ENCODE data around the gene ELMO1. TPM values are rescaled to one million over a fixed set of nuclear protein-coding genes. Genes with fewer than 3 reads are reported as not detected.

Gene ELMO1, protein sequence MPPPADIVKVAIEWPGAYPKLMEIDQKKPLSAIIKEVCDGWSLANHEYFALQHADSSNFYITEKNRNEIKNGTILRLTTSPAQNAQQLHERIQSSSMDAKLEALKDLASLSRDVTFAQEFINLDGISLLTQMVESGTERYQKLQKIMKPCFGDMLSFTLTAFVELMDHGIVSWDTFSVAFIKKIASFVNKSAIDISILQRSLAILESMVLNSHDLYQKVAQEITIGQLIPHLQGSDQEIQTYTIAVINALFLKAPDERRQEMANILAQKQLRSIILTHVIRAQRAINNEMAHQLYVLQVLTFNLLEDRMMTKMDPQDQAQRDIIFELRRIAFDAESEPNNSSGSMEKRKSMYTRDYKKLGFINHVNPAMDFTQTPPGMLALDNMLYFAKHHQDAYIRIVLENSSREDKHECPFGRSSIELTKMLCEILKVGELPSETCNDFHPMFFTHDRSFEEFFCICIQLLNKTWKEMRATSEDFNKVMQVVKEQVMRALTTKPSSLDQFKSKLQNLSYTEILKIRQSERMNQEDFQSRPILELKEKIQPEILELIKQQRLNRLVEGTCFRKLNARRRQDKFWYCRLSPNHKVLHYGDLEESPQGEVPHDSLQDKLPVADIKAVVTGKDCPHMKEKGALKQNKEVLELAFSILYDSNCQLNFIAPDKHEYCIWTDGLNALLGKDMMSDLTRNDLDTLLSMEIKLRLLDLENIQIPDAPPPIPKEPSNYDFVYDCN
- total RNA-seq (2014; rRNA removed; shearing (Covaris generic)) = 8.0 and 8.7 TPM in 2 replicates

- Histone ChIP-seq H3K27me3 (ENCODE audit: control insufficient read depth, insufficient read depth, low read length) (peaks cover 3% of the 10 kb centered on the region; the same call in 1 of the 2 replicates), H3K4me3 (ENCODE audit: insufficient read depth, low read depth, low read length) (peak within 1 kb of the TSS; percentile 89)
- peak; percentile 87 for DNase-seq
Observed at GRCh38 chr7:37448636-37449361, at the start of gene ELMO1. TSS of gene ELMO1 (minus strand) at chr7:37448864. CDS start at chr7:37342690, 106,174 bp downstream.

GRCh38 chr7:37497576-37497975 is 48.9 kb upstream of the ELMO1 start:
- no peak for DNase-seq
- H3K36me3 ChIP-seq (replicated peaks; ENCODE audit: control insufficient read depth, insufficient read depth, low read length) = no peaks in the 10 kb centered on the region; the same call in 1 of the 2 replicates
- no peaks in the 10 kb centered on the region for H3K27me3 ChIP-seq (ENCODE audit: control insufficient read depth, insufficient read depth, low read length)
- H3K4me3 ChIP-seq (ENCODE audit: insufficient read depth, low read depth, low read length) = no peak overlapping the region

More at GRCh38 chr7:37448636-37449361, at the start of gene ELMO1:
- H3K36me3 ChIP-seq (replicated peaks; ENCODE audit: control insufficient read depth, insufficient read depth, low read length) = no peaks in the 10 kb centered on the region; the same call in 1 of the 2 replicates

DNA sequence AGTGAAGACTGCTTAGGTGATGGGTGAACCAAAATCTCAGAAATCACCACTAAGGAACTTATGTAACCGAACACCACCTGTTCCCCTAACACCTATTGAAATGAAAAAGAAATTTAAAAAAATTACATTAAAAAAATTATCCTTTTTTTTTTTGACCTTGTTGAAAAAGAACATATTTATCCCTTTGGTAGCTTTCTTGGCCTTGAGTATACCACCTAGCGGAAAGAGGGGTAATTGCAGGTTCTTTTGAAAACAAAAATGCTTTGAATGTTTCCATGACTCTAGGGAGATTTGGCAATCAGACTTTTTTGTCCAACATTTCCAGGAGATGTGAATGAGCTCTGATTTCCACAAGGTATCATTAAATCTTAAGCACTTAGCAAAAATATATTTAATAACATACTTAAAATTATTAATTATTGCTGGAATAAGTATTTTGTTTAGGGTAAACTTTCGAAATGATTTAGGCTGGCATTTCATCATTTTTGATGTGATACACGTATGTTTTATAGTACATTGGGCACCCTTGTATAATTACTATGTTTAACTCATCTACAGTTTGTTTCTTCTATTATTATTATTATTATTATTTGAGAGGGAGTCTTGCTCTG is 47.0 kb upstream of the ELMO1 start:
- Histone ChIP-seq H3K4me3 (ENCODE audit: insufficient read depth, low read depth, low read length) (peak overlapping the region; percentile 24; the same call in 1 of the 2 replicates), H3K36me3 (replicated peaks; ENCODE audit: control insufficient read depth, insufficient read depth, low read length) (no peaks in the 10 kb centered on the region; the same call in 1 of the 2 replicates), H3K27me3 (ENCODE audit: control insufficient read depth, insufficient read depth, low read length) (no peaks in the 10 kb centered on the region)
- peak; percentile 25 for DNase-seq

GRCh38 chr7:37494926-37495325 is 46.3 kb upstream of the ELMO1 start:
- peak; percentile 12 for DNase-seq
- Histone ChIP-seq H3K4me3 (ENCODE audit: insufficient read depth, low read depth, low read length) (peak overlapping the region; percentile 28; the same call in 1 of the 2 replicates), H3K36me3 (replicated peaks; ENCODE audit: control insufficient read depth, insufficient read depth, low read length) (no peaks in the 10 kb centered on the region; the same call in 1 of the 2 replicates), H3K27me3 (ENCODE audit: control insufficient read depth, insufficient read depth, low read length) (no peaks in the 10 kb centered on the region)

DNA sequence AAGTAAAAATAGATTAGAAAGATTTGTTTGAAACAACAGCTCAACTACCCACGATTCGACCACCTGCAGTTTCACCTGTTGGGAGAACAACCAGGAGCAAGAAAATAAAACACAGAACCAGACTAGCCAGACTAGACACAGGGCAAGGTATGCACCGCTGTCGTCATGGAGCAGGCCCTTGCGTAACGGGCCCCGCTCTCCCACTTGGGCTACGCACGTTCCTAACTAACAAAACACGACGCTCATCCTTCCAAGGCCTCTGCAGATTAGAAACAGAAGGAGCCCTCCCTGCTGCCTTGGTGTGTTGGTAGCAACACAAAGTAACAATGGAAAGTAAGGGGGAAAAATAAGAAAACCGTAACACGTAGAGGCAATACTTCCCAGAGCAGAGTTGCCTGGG is 45.1 kb upstream of the ELMO1 start:
- no peaks in the 10 kb centered on the region; the same call in 1 of the 2 replicates for H3K36me3 ChIP-seq (replicated peaks; ENCODE audit: control insufficient read depth, insufficient read depth, low read length)
- peak overlapping the region; percentile 28; the same call in 1 of the 2 replicates for H3K4me3 ChIP-seq (ENCODE audit: insufficient read depth, low read depth, low read length)
- no peak for DNase-seq
- H3K27me3 ChIP-seq (ENCODE audit: control insufficient read depth, insufficient read depth, low read length) = no peaks in the 10 kb centered on the region

DNA sequence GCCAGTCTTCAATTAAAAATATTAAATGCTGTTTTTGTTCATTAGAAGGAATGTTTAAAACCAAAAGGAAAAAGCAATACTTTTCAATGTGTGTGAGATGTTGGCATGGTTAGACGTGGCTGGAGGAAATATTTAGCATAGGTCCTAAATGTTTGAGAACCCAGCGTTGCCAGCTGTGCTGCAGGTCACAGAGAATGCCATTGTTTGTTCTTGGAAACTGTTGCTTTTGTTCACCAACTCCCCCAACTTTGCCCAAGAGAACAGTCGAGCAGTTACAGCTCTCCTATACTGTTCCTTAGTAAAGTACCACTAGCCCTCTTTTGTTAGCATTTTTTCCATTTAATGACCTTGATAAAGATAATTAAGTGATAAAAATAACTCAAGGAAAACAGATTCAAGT is 44.5 kb upstream of the ELMO1 start:
- DNase-seq = no peak
- Histone ChIP-seq H3K27me3 (ENCODE audit: control insufficient read depth, insufficient read depth, low read length) (no peaks in the 10 kb centered on the region), H3K4me3 (ENCODE audit: insufficient read depth, low read depth, low read length) (peak overlapping the region; percentile 28; the same call in 1 of the 2 replicates), H3K36me3 (replicated peaks; ENCODE audit: control insufficient read depth, insufficient read depth, low read length) (no peaks in the 10 kb centered on the region; the same call in 1 of the 2 replicates)

- peak; percentile 83 for DNase-seq
- H3K36me3 ChIP-seq (replicated peaks; ENCODE audit: control insufficient read depth, insufficient read depth, low read length) = no peaks in the 10 kb centered on the region
- peak overlapping the region; percentile 51; the same call in 1 of the 2 replicates for H3K4me3 ChIP-seq (ENCODE audit: insufficient read depth, low read depth, low read length)
- H3K27me3 ChIP-seq (ENCODE audit: control insufficient read depth, insufficient read depth, low read length) = no peaks in the 10 kb centered on the region
Observed at GRCh38 chr7:37491919-37492694, 43.4 kb upstream of the ELMO1 start.

DNA sequence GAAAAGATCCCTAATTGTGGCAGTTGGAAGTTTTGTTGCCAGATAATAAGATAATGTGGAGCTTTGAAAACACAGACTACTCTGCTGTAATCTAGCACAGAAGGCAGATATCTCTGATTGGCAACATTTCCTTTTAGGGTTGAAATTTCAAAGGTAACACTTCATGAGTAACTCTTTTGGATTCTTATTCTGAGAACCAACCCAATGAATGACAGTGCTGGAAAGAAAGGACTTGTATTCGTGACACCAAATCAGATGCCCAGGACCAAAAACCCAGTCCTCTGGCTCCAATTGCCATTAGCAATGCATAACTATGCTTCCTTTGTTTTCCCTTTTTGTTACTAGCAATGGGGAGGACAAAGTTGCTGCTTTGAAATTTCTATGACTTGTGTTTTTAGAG is 41.0 kb upstream of the ELMO1 start:
- H3K36me3 ChIP-seq (replicated peaks; ENCODE audit: control insufficient read depth, insufficient read depth, low read length) = no peaks in the 10 kb centered on the region
- DNase-seq = peak; percentile 15
- H3K27me3 ChIP-seq (ENCODE audit: control insufficient read depth, insufficient read depth, low read length) = no peaks in the 10 kb centered on the region
- H3K4me3 ChIP-seq (ENCODE audit: insufficient read depth, low read depth, low read length) = no peak overlapping the region

DNA sequence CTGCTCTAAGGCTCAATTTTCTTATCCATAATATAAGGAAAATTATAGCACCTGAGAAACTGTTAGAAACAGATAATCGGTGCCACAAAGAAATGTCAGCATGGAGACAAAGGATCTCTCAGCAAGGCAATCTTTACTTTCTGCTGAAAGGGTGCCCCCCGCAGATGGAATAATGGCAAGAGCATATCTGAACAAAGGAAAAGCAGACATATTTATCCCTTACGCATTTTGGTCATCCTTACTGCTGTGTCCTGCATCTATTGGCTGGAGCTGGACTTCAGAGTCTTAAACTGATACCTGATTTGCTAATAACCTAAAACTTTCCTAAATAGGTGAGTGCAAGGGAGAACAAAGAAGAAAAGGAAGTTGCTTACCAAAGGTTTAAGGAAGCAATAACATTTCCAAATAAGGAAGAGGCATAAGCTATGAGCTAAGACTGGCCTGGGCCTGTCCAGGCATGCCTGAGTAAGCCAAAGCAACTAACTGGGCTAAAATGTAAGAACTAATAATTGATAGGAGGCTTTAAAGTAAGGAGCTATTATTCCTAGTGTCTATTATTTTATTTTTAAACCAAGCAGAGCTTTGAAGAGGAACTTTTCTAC is 39.6 kb upstream of the ELMO1 start:
- Histone ChIP-seq H3K27me3 (ENCODE audit: control insufficient read depth, insufficient read depth, low read length) (no peaks in the 10 kb centered on the region), H3K36me3 (replicated peaks; ENCODE audit: control insufficient read depth, insufficient read depth, low read length) (no peaks in the 10 kb centered on the region), H3K4me3 (ENCODE audit: insufficient read depth, low read depth, low read length) (no peak overlapping the region)
- no peak for DNase-seq

DNA sequence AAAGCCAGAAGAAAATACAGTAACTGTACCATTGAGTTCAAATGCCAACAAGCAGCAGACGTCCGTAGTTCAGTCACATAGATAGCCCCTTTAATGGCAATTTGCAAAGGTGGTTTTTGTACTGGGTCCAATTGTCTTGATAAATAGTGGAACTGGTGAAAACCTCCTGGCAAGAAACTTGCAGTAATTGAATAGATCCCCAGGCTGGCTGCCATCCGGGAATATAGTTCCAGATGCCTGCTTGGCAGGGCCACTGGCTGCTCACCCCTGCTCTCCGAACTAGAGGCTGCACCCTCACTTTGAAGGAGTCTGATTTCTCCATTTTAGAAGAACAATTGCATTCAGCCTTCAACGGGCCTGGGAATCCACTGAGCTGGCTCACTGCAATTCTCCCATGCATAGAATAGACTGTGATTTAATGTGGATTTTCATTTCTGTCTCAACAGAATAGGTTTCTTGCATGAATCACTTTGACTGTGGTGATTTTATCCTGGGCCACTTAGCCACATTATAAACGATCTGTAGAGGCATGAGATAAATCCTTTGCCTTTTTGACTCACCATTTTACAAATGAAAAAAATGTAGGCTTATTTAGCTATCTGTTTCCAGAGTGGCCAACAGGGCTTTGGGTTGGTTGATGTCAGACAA is 35.9 kb upstream of the ELMO1 start:
- no peaks in the 10 kb centered on the region for H3K36me3 ChIP-seq (replicated peaks; ENCODE audit: control insufficient read depth, insufficient read depth, low read length)
- no peak for DNase-seq
- H3K4me3 ChIP-seq (ENCODE audit: insufficient read depth, low read depth, low read length) = no peak overlapping the region
- H3K27me3 ChIP-seq (ENCODE audit: control insufficient read depth, insufficient read depth, low read length) = no peaks in the 10 kb centered on the region

DNA sequence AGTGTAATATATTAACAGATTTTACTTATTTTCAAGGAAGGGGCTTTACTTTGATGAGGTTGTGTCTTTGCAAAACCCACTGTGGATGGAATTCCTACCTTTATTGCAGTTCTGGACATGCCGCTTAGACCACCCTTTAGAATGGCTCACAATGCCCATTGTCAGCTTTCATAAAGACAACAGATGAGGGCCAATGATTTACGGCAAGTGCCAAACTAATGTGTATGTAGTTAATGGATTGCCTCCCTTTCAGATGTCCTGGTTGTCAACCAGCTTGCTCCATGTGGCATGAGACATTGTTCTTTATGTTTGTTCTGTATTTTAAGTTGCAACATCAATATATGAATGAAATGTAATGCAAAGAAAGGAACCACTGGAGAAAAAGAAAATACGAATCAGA is 35.0 kb upstream of the ELMO1 start:
- DNase-seq = no peak
- H3K27me3 ChIP-seq (ENCODE audit: control insufficient read depth, insufficient read depth, low read length) = no peaks in the 10 kb centered on the region
- H3K4me3 ChIP-seq (ENCODE audit: insufficient read depth, low read depth, low read length) = no peak overlapping the region
- no peaks in the 10 kb centered on the region for H3K36me3 ChIP-seq (replicated peaks; ENCODE audit: control insufficient read depth, insufficient read depth, low read length)

DNA sequence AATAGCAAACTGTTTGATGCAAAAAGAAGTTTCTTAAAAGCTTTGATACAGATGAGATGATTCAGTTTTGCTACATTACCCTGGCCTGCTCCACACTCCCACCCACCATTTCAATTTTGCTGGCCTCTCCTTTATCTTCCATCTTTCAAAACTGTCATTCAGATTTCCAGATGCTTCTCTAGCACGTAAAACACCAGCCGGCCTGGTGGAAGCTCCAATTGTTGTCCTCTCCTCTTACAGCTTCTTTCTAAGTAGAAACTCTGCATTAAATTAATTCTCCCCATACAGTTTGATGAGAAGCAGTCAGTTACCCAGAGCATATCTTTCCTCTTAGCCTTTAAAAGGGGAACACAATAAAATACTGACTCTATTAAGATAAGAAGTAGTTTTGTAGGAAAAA is 34.3 kb upstream of the ELMO1 start:
- no peaks in the 10 kb centered on the region for H3K27me3 ChIP-seq (ENCODE audit: control insufficient read depth, insufficient read depth, low read length)
- no peaks in the 10 kb centered on the region for H3K36me3 ChIP-seq (replicated peaks; ENCODE audit: control insufficient read depth, insufficient read depth, low read length)
- H3K4me3 ChIP-seq (ENCODE audit: insufficient read depth, low read depth, low read length) = no peak overlapping the region
- no peak for DNase-seq

DNA sequence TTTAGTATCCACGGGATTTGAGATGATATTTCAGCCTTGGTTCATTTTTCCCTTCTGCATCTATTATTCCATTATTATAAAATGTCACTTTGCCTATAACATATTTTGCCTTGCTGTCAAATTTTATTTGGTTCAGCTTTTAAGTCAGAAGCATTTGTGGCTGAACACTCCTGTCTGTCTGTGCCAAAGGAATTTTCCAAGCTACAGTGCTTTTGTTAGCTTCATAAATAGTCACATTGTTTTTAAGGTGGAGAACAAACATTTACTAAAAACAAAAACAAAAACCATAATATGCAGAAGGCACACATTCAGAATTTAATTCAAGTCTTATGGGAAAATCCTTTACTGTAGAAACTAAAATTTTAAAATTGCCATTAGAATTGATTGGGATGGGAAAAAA is 33.8 kb upstream of the ELMO1 start:
- Histone ChIP-seq H3K27me3 (ENCODE audit: control insufficient read depth, insufficient read depth, low read length) (no peaks in the 10 kb centered on the region), H3K36me3 (replicated peaks; ENCODE audit: control insufficient read depth, insufficient read depth, low read length) (no peaks in the 10 kb centered on the region), H3K4me3 (ENCODE audit: insufficient read depth, low read depth, low read length) (no peak overlapping the region)
- no peak for DNase-seq

Data from H7 (cell line).